Stimulated activated CD4-positive, alpha-beta T cell treated with anti-CD3 and anti-CD28 coated beads, TNF-alpha, amount 100 ng/mL, for 24 hours (primary cell): ENCODE measurements around the gene BCHE.
"Not testable (repeated sequence)": the region's sequence is repeated elsewhere in the genome, so short reads cannot be mapped to it uniquely, and the experiment has no call there.

Experiments
- DNase-seq, 3 experiments: peaks; one replicate each; pipeline ENCODE4 v3.0.0-alpha.2; 2020; ENCODE audit warnings: low read depth in 3 of 3

Gene BCHE

DNA sequence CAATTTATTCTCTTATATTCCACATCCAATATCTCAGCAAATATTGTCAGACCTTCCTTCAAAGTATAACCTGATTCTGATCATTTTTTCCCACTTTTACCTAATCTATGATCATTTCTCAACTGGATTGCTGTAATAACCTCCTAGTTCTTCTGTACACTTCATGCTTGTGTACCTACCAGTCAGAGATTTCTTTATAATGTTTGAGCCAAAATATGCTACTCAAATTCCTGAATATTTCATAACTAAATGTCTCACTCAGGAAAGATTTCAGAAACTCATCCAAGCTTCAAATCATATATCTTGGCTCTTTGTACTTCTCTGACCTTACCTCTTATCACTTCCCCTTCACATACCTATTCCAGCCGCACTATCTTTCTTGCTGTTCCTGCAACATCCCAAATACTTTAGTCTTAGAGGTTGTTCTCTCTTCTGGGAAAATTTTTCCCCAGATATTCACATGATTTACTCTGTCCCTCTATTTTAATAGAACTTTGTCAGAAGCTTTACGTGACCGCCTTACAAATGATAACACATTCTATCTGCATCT is 20.0 kb downstream of the BCHE start:
- DNase-seq = no peak

DNA sequence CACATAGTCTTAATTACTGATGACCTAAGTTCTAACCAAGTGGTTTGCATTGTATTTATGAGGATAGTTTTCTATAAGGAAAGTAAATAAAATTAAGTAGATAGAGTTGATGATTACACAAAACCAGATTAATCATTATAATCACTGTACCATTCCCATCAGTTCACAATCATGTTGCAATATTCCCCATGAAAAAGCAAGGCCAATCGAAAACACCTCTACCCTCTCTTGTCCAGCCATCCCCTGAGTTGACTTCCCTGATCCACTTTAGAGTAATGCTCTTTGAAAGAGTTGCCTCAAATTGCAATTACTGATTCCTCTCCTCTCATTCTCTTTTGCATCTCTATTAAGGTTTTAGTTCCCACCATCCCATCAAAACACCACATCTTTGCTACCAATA is 21.0 kb downstream of the BCHE start:
- DNase-seq = no peak

DNA sequence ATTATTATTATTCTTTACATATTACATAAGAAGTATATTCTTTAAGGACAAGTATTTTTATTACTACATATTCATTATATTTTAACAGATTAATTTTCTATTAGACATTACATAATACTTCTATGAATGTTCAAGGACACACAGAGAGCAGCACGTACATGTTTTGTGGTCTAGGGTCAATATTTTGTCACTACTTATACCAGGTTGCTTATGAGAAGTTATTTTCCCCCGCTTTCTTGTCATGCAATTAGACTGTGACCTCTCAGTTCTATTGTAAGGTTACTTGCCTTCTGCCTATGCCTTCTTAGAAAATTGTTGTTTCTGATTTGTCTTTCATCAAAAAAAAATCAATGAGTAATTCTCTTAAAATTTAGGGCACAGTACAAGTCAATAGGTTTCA is 21.5 kb downstream of the BCHE start:
- no peak for DNase-seq

DNA sequence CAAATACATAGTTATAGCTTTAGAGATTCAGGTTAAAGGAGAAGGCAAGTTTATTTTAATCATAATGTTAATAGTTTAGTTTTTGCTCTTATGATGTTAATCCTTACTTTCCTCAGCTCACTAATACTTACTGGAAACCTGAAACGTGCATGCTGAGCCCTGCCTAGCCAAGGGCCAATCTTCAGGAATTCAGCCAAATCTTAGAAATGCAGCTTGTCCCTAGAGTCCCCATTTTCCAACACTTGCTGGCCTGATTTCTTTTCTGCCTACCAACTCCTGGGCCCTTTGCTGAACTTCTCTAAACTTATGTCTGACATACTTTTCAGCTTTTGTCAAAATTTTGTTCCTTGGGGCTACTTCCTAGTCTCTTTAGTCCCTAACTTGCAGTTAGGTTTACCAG is 22.8 kb downstream of the BCHE start:
- no peak for DNase-seq

DNA sequence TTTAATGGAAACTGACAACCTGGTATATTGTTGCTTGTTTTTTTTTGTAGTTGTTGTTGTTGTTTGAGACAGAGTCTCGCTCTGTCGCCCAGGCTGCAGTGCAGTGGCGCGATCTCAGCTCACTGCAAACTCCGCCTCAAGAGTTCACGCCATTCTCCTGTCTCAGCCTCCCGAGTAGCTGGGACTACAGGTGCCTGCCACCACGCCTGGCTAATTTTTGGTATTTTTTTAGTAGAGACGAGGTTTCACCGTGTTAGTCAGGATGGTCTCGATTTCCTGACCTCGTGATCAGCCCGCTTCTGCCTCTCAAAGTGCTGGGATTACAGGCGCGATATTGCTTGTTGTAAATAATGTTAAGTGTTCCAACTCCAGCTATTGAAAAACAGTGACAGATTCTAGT is 29.3 kb downstream of the BCHE start:
- DNase-seq = not testable (repeated sequence)

DNA sequence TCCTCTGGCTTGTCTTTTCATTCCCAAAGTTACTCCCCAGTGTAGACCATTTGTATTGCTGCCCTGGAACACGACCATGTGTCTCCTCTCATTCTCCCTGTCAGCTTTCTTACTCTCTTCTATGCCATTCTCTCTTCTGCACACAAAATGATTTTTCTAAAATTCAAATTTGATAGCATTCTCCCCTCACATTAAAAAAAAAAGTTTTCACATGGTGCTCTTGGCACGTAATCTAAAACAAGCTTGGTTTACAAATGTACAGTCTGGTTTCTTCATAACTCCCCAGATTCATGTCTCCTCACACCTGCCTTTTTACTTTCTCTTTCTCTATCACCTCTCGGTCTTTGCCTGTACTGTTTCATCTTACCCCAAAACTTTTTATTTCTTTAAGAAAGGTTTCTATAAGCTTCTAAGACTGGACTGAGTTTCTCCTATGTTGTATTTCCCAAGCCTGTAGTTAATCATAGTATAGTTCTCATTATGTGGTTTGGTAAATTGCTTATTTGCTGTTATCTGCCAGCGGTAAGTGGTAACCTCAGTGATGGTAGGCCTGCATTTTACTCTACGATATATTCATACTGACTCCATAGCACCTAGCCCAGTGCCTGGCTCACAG is 31.2 kb downstream of the BCHE start:
- no peak for DNase-seq

DNA sequence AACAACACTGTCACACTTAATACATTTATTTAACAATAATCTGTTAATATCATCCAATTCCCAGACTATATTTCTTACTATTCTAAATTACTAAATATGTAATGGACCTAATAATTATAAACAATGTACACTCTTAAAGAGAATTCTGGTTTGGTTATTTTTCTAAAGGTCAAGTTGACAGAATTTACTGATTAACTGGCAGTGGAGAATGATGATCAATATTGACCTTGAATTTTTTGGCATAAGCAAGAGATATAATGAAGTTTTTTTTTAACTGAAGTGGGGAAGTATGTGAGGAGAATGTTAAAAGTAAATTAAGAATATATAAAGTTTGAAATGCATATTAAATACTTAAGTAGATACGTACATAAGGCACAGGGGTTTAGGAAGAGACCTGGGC is 33.8 kb downstream of the BCHE start:
- DNase-seq = no peak

DNA sequence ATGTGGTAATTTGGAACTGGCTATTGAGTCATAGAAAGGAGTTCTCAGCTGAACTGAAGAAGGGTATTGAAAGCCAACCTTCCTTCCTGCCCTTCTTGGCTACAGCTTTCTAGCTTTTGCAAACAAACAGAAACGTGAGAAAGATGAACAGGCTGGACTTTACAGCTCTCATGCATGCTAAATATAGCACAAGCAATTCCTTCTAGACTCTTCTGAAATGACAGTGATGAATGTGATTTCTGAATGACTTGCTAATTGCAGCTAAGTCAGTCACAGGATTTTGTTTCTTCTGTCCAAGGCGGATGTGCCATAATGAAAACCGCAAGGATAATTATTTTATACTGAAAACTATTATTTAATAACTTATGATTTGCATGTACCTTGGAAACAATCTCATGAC is 36.3 kb downstream of the BCHE start:
- DNase-seq = no peak

DNA sequence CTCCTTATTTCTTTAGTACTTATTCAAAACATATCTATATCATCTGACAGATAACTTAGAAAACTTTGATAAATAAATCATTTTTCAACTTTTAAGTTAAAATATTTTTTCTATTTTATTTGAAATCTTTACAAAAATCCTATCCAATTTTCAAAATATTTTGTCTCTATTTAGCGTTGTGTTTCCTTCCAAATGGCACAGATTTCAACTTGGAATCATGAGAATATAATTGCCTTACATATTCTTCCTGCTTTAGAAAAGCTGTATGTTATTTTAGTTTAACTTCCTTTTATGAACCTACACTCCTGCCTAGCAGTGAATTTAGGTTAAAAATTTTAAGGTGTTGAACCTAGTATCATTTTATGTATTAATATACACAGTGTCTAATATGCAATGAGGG is 38.2 kb downstream of the BCHE start:
- DNase-seq = no peak

DNA sequence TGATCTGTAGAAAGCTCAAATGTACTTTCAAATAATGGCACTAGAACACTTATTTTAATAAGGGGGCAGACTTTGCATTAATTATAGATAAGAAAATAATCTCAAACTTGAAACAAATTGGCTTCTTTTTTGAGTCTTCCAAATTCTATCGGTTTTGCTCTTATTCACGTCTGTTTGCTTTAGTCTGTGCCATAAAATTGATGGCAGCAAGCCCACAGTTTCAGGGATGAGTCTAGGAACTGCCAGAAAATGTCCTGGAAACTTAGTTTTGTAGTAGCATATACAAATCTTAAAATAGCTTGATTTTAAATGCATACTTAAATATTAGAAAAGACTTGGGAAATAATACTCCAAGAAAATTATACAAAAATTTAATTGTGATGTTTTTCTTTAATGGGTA is 39.7 kb downstream of the BCHE start:
- DNase-seq = no peak

DNA sequence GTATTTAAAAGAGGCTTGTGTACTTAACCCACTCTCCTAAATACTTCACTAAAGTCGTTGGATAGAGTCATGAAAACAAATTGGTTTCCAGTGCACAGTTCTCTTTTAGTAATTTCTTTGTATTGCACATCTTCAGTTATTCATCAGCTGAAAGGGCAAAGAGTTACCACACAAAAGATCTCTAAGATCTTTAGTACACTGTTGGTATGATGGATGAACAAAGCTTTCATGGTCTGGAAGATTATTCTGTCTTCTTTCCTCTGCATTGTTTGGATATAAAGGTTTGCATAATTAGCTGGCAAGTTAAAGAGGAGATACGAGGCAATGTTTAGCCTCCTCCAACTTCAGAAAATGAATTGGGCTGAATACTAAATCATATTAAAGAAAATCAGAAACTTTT is 40.5 kb downstream of the BCHE start:
- no peak for DNase-seq

DNA sequence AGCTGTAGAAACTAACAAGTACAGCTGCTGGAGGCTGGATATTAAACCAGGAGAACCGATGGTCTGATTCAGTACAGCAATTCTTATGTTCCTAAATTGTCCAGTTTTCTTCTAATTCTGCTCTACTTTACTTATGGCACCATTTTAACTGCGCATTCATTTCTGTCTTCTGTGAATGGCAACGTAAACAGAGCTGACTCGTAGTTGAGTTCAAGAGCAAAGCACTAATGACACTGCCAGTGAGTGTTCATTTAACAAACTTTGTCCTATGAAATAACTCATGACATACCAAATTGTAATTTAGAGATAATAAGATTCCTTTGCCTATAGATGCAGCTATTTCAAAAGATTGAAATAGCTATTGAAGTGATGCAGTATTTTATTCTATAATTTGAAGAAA is 48.7 kb downstream of the BCHE start:
- no peak for DNase-seq

DNA sequence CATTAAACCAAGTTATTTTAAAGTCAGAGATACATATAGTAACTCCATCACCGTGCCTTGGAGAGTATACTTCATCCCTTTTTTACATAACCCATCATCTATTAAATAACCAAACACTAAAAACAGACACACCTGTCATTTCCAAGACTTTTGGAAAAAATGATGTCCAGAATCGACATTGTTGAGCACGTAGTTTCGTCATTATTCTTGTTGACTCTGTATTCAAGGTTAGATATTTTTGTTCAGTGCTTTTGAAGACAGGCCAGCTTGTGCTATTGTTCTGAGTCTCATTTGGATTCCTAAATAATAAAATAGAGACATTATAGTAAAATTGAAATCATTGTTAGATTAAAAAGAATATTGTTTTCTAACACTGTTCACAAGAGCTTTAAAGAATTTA is 51.2 kb downstream of the BCHE start:
- no peak for DNase-seq

DNA sequence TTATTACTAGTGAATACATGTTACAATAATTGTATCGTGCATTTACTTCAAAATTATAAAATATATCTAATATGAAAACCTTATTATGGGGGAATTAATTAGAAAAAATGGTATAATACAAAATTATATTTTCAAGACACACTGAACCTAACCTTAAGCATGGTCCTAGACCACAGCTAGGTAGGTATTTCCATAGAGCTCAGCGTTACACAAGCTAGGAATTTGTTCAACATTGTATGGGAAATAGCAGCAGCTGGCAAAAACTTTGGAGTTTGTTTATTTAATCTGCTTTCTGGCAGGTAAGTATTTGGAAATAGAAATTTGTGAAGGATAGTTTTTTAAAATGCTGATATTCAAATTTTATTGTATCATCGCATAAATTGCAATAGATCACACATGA is 52.9 kb downstream of the BCHE start:
- DNase-seq = no peak

DNA sequence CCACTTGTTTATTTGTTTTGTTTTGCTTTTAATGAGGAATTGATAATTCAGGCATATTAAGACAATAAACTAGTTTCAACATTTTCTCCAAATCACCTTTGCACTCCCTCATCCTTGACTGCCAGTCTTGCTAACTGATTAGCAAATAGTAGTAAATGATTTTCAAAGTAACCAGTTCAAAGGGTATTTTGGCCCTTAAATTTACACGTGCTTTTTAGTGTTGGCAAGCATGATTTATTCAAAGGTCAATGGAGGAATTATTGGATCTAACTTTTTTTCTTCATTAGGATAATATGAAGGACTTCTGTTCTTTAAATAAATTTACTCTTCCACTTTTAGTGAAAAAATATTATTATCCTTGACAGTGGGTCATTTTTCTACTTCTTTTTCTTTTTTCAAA is 53.8 kb downstream of the BCHE start:
- DNase-seq = no peak

DNA sequence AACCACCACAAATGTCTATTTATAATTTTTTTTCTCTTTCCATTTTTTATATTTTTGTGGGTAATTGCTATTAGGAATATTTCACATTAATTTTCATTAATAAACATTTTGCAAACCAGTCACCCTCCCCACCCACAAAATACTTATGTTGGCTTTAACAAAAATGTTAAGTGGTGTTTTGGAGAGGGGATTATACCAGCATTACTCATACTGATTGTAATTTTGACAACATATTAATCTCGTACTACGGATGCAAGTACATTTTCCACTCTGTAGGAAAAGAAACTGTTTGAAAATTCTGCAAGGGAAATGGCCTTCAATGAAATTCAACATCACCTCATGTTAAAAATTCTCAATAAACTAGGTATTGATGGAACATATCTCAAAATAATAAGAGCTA is 58.3 kb downstream of the BCHE start:
- no peak for DNase-seq

DNA sequence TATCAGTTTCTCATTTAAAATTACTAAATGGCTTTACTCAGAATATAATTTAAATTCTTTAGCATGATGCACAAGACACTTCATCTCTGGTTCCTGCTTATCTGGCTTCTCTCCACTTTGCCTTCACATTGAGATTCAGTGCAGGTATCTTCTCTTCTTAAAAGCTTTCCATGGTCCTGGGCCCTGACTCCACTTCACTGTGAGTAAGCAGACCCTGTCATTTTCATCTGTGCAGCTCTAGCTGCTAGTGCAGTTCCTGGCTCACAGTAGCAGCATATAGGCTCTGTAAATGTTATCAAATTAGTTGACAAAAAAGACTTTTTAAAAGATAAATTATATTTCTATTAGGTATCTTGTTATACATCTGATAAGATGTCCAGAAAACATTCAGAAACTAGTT is 58.8 kb downstream of the BCHE start:
- no peak for DNase-seq

DNA sequence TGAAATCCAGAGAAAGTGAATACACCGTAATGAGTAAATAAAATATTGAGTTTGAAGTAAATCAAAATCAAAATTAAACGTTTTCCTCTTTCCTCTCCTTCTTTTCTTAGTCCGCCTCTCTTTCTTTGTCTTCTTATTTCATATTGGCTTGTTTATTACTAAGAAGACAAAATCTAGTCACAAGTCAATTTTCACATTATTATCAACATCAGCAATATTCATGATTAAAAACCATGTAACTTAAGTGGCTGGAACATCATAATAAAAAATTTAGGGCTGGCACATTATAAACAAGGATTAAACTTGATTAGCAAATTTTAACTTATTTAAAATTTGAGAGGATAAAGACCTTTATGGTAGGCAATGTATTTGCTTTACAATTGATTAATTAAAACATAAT is 61.4 kb downstream of the BCHE start:
- no peak for DNase-seq

DNA sequence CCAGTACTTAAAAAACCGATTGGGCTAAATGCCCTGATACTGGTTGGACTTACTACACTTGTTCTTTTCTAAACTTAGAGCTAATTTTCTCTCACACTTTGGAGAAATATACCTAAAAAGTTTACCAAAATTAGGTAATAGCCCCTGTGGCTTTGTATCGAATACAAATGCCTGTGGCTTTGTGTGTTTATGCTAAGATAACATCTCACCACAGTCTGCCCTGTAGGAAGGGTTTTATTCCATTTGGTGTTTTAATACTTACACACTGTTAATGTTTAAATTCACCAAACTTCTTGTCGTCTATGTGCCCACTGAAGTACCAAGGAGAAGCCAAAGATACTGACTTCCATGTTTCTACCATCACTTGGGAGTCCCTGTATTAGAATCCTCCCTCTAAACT is 66.4 kb downstream of the BCHE start:
- no peak for DNase-seq

DNA sequence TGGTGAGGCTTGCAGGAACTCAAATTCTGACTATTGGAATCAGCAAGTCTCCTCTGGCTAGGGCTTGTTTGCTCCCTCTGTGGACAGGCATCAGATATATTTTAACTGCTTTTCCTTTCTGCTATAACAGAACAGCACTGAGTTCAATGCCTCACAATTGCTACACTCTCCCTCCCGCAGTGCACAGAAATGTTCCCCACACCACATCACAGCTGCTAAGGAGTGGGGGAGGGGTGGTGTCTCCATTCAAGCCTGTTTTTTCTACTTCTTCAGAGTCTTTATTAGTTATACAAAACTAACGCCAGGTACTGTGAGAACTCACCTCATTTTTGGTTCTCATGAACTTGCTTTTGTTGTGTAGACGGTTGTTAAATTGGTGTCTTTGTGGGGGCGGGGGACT is 68.5 kb downstream of the BCHE start:
- DNase-seq = no peak

DNA sequence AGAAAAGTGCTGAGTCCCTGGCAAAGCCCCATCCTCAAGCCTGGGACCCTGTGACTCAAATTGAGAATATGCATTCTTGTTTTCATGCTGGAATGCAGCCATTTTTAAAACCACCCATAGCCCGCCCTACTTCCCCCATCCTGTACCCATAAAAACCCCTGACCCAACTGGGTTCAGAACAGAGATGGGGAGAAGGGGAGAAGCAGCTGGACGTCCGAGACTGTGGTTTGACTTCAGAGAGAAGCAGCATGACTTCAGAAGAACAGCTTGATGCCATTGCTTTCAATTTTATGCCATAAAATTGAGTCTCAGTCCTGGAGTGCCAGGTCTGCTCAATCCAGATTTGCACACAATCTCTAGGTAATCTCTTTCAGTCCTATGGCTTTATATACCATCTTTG is 78.2 kb downstream of the BCHE start:
- no peak for DNase-seq

DNA sequence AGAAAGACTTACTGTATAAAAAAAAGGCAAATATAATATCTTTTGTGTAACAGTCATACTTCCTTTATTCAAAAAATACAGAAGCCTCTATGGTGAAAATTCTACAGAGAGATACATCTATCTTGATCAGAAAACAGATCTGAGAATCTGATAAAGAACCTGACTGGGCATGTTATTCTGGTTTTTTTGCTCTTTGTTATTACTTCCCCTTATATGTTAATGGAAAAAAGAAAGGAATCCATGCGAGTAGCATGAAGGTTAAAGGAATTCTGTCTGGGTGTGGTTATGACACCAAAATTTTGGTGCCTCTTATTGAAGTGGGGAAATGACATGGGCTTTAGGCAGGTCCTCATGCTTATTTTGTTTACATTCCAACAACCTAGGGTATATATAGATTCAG is 81.7 kb downstream of the BCHE start:
- DNase-seq = no peak

DNA sequence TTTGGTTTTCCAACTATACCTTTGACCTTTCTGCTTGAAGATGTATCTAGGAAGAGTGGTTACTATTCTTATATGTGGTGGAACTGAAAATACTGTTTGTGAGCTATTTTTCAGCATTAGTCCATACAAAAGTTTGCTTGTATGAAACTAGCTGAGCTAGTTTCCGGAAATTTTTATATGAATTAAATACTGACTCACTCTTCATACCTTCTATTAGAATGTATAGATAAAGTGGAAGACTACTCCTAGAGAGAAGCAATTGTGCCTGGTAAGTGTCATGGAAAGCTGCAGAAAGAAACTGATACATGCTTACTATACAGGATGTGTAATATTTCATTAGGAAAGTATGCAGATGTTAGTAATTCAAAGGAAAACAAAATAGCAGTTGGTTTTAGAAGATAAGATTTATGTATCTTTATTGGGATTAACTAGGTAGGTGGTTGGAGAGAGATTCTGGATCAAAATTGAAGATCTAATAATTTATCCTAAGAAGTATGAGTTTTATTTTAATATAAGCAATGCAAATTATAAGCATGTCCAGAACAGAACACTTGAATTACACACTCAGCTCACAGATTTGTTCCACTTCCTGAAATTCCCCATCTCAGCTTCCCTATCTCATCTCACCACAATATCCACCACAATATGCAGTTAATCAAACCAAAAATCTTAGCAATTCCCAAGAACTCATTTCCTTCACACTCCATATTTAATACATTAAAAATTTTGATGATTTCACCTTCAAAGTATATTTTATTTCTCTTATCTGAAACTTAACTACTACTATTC is 82.8 kb downstream of the BCHE start:
- no peak for DNase-seq

DNA sequence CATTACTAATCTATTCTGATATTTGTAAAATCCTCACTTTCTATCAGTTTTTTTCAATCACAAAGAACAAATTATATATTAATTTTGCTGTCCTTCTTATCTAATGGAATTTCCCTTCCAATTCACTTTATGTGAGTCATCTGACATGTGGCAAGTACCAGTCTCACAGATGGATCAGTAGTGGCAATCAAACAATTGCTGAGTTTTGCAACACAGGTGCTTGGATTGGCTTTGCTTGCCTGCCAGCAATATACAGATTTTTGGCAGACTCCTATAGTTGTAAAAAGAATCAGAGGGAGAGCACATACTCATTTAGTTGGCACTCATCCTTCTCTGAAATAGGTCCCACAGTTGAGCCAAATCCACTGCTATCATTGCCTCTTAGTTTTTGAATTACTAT is 83.7 kb downstream of the BCHE start:
- DNase-seq = no peak
